Urothelium cell line (cell line): ENCODE data around the gene CMPK1.
A peak's percentile ranks its signal among the peaks of the same experiment; 100 is the strongest.

ENCODE experiments used
- DNase-seq: peaks from one replicate; pipeline ENCODE4 v3.0.0; 2011; ENCODE audit warnings: low spot score, mixed read lengths
- FAIRE-seq: peaks from 2 replicates; lab custom pipeline; 2011; peaks lifted over from hg19 to GRCh38; lab: Jason Lieb, UNC

Gene CMPK1

DNA sequence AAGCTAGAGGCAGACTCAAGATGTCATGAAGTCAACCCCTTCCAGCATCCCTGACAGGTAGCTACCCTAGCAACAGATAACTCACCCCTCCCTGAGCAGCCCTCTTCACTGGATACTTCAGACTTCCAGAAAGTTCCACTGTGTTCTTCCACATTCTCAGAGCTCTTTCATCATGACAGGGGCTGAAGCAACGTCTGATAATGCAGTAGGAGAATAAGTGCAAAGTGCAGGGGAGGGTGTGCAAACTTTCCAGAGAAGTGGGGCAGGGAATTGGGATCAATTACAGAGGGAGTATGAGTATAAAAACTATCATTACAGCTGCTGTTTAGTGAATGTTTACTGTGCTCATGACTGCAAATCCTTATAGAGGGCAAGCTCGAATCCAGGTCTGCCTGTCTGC lies 56.1 kb downstream of the CMPK1 start:
- DNase-seq: no peak
- no peak for FAIRE-seq

GRCh38 chr1:47390843-47391242 lies 57.3 kb downstream of the CMPK1 start:
- FAIRE-seq (no peak), DNase-seq (no peak)

DNA sequence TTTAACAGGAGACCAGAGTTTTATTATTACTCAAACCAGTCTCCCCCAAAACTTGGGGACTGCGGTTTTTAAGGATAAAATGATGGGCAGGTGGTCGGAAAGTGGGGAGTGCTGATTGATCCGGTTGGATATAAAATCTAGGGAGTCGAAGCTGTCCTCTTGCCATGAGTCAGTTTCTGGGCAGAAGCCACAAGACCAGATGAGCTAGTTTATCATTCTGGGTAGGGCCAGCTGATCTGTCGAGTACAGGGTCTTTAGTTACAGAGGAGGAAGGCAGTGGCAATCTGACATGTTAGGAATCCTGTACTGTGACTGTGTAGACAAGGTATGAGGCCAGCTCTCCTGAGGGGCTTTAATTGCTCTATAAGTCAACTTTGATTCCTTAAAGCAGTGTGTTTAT lies 59.6 kb downstream of the CMPK1 start:
- FAIRE-seq (no peak), DNase-seq (no peak)

DNA sequence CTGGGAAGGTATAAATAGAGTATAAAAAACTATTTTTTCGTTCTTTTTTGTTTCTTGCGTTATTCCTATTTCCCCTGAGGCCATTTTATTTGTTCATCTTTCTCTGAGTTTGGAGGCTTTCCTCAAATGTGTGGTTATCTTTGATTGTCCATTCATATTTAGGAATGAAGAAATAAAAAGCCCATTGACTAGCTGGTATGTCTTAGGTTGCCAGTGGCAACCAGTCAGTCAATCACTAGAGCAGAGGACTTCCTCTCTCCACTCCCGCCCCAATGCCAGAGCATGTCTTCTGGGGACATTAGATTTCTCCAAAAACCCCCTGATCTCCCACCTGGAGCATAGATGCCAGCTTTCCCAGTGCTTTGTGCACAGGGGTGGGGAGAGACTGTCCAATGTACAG lies 61.8 kb downstream of the CMPK1 start:
- DNase-seq (no peak), FAIRE-seq (no peak)

GRCh38 chr1:47396671-47397196 lies 63.1 kb downstream of the CMPK1 start:
- FAIRE-seq (no peak), DNase-seq (no peak)

DNA sequence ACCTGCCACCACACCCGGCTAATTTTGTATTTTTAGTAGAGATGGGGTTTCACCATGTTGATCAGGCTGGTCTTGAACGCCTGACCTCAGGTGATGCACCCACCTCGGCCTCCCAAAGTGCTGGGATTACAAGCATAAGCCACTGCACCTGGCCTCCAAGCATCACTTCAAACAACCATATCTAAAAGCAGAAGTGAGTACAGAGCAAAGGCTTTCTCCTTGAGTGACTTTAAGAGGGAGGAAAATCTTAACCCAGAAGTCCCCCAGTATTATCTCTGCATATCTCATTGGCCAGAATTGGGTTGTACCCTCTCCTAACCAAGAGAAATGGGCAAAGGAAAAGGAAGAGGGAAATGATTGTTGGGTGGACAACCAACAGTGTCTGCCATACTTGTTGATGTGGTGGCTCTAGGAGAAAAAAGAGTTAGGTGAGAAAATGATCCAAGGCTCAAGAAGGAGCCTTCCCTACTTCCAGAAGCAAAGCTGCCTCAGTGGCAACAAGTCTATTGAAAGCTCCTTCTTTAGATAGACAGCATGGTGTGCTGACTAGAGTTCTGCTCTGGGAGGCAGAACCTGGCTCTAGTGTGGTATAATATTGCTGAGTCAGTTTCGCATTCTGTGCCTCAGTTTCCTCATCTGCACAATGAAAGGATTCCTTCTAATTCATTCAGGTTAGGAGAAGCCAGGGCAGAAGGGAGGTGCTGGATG lies 65.7 kb downstream of the CMPK1 start:
- FAIRE-seq: no peak

GRCh38 chr1:47399846-47400155 lies 66.2 kb downstream of the CMPK1 start:
- FAIRE-seq (no peak), DNase-seq (no peak)

More for the DNA sequence above, 65.7 kb downstream of the CMPK1 start:
- no peak for DNase-seq

DNA sequence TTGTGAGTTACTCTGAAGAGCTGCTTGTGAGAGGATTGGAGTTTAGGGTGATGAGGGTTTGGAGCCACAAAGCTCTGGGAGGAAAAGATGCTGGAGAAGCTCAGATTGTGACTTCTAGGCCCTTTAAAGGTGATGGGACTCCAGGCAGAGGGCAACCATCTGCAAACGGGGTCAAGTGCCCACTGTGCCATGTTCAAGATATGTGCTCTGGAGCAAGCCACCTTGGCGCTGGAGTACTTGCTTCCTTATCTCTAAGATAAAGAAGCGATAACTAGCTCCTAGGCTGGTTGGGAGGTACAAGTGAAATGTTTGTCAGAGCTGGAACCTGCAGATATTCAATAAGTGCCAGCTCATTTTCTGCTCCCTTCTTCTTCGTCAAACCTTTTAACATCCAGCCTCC lies 68.2 kb downstream of the CMPK1 start:
- no peak for FAIRE-seq
- DNase-seq: no peak

- FAIRE-seq: no peak
Observed at GRCh38 chr1:47402591-47402990, 69.0 kb downstream of the CMPK1 start.

GRCh38 chr1:47403321-47403910 lies 69.8 kb downstream of the CMPK1 start:
- FAIRE-seq (no peak), DNase-seq (no peak)

More at GRCh38 chr1:47402591-47402990, 69.0 kb downstream of the CMPK1 start:
- DNase-seq: no peak

- FAIRE-seq (no peak), DNase-seq (no peak)
Observed at GRCh38 chr1:47405697-47406096, 72.1 kb downstream of the CMPK1 start.

DNA sequence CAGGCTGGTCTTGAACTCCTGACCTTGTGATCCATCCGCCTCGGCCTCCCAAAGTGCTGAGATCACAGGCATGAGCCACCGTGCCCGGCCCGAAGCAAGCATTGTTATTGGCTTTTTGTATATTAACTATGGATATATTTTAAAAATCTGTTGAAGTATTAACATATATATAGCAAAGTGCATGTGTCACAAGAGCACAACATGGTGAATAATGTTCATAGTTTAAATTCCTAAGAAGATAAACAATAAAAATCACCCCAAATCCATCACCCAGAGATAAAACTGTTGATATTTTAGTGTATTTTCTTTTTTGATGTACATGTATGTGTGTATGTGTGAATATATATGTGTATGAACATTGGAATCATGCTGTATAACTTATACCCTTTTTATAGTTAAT lies 73.4 kb downstream of the CMPK1 start:
- FAIRE-seq (no peak), DNase-seq (no peak)

DNA sequence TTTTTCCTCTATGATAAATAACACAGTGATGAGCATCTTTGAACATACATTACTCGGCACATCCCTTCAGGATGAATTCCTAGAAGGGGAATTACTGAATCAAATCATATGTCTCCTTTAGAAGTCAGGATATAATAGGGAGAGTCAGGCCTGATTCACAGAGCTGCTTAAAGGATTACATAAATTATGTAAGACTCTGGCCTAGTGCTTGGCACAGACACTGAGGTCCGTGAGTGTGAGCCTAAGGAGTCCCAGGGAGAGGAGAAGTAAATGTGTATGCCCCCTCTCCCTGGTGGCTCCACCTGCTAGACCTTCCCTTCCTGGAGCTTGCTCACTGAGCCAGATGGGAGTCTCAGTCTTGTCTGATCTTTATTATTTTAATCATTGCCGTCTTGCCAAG lies 73.9 kb downstream of the CMPK1 start:
- no peak for DNase-seq
- no peak for FAIRE-seq

GRCh38 chr1:47409311-47410067 lies 75.9 kb downstream of the CMPK1 start:
- no peak for FAIRE-seq

DNA sequence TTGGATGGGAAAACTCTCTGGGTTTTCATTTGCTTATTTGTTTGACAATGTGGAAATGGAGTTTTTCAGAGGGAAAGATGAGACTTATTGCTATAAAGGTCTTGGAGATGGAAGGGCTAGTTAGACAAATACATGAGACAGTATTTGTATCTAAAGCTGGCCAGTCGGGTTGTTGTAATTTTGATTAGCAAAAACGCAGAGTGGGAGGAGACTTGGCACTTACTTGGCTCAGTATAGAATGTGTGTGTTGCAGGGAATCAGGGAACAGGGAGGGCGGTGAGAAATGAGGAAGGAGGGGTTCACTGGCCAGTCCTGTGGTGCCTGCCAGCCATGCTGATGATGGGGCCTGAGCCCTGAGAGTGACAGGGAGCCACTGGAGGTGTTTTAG lies 76.5 kb downstream of the CMPK1 start:
- FAIRE-seq (no peak), DNase-seq (no peak)

More at GRCh38 chr1:47409311-47410067, 75.9 kb downstream of the CMPK1 start:
- peak; percentile 77 for DNase-seq

DNA sequence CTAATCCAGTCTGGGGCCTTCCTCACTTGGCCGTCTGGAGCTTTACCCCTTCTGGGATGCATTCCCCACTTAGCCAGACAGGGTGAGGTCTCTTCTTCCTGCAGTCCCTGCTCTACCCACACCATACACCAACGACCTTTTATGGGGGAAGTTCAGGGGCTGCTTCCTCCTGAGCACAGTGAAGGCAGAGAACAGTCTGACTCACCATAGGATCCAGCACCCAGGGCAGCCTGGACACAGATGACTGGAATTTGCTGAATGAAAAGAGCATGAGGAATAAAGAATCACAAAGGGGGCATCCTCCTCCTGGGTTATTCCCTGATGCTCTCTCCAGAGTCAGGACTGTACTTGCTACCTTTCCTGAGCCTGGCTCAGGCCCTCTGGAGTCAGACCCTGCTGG lies 77.8 kb downstream of the CMPK1 start:
- DNase-seq (peak; percentile 37), FAIRE-seq (no peak)

DNA sequence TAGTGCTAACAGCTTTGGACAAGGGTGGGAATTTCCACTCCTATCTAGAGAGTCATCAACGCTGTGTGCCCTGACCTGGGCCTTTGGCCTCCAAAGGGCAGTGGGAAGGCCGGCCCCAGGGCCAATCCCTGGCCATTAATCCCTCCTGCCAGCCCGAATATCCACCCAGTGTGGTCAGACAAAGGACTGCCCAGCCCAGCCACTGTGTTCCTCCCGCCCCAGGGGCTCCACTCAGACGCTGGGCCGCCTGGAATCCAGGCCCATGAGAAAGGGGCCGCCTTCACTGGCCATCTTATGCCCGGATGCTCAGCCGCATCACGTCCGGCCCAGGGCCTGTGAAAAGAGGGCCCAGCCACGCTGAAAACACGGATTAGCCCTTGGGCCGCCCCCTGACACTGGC lies 78.8 kb downstream of the CMPK1 start:
- DNase-seq (no peak), FAIRE-seq (no peak)

DNA sequence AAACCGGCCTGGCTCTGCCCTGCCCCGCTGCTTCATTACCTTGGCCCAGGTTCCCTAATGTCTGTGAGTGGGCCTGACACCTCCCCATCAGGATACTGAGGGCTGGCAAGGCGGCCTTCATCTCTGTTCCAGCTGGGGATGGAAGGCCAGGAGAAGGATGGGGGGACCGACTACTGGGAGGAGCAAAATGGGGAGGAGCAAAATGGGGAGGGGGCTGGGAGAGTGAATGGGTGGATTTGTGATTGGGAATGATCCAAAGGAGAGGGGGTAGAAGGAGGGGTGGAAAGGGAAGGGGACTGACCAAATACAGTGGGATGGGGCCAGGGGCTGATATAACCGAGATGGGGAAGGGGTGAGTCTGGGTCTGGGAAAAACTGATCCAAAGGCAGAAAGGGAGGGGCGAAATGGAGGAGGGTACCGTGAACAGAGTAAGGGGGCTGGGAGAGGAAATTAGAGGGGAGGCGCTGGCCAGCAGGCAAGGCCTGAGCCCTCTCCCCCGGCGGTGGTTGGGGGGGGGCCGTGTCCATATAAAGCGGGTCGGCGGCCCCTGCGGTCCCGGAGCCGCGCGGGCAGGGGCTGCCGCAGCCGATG lies 82.2 kb downstream of the CMPK1 start, which contains the start of gene FOXE3:
TSS of gene FOXE3 (plus strand) at position 558 of the 591 bp plus-strand sequence. CDS start at position 589, 31 bp downstream.
- DNase-seq (no peak), FAIRE-seq (no peak)

GRCh38 chr1:47416319-47417169 lies 83.0 kb downstream of the CMPK1 start:
- DNase-seq (no peak), FAIRE-seq (no peak)
